Tibial nerve (tissue), 3 donors: ENCODE measurements around the gene FDX2.

ENCODE experiments used
- POLR2A ChIP-seq, 2 donors: fragments of 450-650 bp; IDR thresholded peaks; one replicate each; pipeline ENCODE4 v1.6.1; 2017; ENCODE audit warnings: antibody characterized with exemption in 2 of 2, mild to moderate bottlenecking in 2 of 2, moderate library complexity in 2 of 2
- TF ChIP-seq, protein P1 (sequence below), 5 experiments: fragments of 200-600 bp in 3 of 5; fragments of 450-650 bp in 2 of 5; sonication (generic) in 3 of 5; IDR thresholded peaks; one replicate each; pipeline ENCODE4 v1.5.1; 2016 to 2019; ENCODE audit warnings: antibody characterized with exemption in 5 of 5, mild to moderate bottlenecking in 3 of 5, moderate library complexity in 2 of 5

- no peak for TF ChIP-seq POLR2A (IDR thresholded peaks at IDR 0.05)
- TF ChIP-seq, protein P1, sequence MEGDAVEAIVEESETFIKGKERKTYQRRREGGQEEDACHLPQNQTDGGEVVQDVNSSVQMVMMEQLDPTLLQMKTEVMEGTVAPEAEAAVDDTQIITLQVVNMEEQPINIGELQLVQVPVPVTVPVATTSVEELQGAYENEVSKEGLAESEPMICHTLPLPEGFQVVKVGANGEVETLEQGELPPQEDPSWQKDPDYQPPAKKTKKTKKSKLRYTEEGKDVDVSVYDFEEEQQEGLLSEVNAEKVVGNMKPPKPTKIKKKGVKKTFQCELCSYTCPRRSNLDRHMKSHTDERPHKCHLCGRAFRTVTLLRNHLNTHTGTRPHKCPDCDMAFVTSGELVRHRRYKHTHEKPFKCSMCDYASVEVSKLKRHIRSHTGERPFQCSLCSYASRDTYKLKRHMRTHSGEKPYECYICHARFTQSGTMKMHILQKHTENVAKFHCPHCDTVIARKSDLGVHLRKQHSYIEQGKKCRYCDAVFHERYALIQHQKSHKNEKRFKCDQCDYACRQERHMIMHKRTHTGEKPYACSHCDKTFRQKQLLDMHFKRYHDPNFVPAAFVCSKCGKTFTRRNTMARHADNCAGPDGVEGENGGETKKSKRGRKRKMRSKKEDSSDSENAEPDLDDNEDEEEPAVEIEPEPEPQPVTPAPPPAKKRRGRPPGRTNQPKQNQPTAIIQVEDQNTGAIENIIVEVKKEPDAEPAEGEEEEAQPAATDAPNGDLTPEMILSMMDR (IDR thresholded peaks at IDR 0.05) = no peak
These were observed 5.6 kb upstream of the FDX2 start for GRCh38 chr19:10321417-10321797.
